Large intestine (tissue), 3 donors: Measurements from ENCODE around the gene EHMT1. TPM values are rescaled to one million over a fixed set of nuclear protein-coding genes. Genes with fewer than 3 reads are reported as not detected.
"Not testable (repeated sequence)": the region's sequence is repeated elsewhere in the genome, so short reads cannot be mapped to it uniquely, and the experiment has no call there.

Source experiments
- DNase-seq, 2 donors: peaks; one replicate each; pipeline versions ENCODE4 v3.0.0 to v3.0.0-alpha.2; 2013
- H3K27ac ChIP-seq: one replicate; pipeline ENCODE4 v1.5.1; 2013; ENCODE audit warnings: low read length
- H3K27me3 ChIP-seq: 2 replicates; pipeline ENCODE4 v1.6.1; 2013; ENCODE audit warnings: low read length; ENCODE audit not compliant: control insufficient read depth, insufficient read depth
- H3K36me3 ChIP-seq: 2 replicates; pipeline ENCODE4 v1.6.1; 2013; ENCODE audit warnings: low read length; ENCODE audit not compliant: control insufficient read depth, insufficient read depth
- H3K4me1 ChIP-seq: one replicate; pipeline ENCODE4 v1.6.1; 2013; ENCODE audit warnings: low read length; ENCODE audit not compliant: control insufficient read depth, insufficient read depth
- H3K4me3 ChIP-seq: one replicate; pipeline ENCODE4 v1.5.1; 2013; ENCODE audit warnings: low read length
- H3K9me3 ChIP-seq: one replicate; pipeline ENCODE4 v1.6.1; 2013; ENCODE audit warnings: mild to moderate bottlenecking, low read depth, low read length, moderate library complexity; ENCODE audit not compliant: control insufficient read depth
- WGBS: methylation state at CpG from one replicate; pipeline ENCODE4 v1.1.5; 2013; ENCODE audit warnings: low lambda C conversion rate; ENCODE audit not compliant: insufficient coverage; 5-methylcytosine and 5-hydroxymethylcytosine counted together
- polyA plus RNA-seq: library from polyadenylated mRNA; unstranded; fragments of 120-200 nt; gene quantifications from one replicate; pipeline ENCODE4 v1.2.1, GENCODE V29; 2013

The EHMT1 gene
- polyA plus RNA-seq, 1 donor, result 38.7 TPM

GRCh38 chr9:137615387-137615871 is 3.4 kb upstream of the EHMT1 start:
- no CpG with 5 or more reads among the region's 19 CpGs for WGBS
- H3K4me3 ChIP-seq, result no peak overlapping the region
- H3K4me1 ChIP-seq, result peaks cover 37% of the 10 kb centered on the region
- no peaks in the 10 kb centered on the region for H3K27me3 ChIP-seq
- peaks cover 7% of the 10 kb centered on the region for H3K9me3 ChIP-seq
- H3K27ac ChIP-seq, result no peak overlapping the region
- peaks cover 34% of the 10 kb centered on the region for H3K36me3 ChIP-seq
- no peak for DNase-seq

- 0% methylated on average over 1 of the region's 58 CpGs for WGBS
- DNase-seq, result peak in 1 of 2 donors; percentile 57
- Histone ChIP-seq H3K4me3 (peak overlapping the region; percentile 81), H3K9me3 (peaks cover 6% of the 10 kb centered on the region), H3K36me3 (peaks cover 24% of the 10 kb centered on the region), H3K4me1 (peaks cover 19% of the 10 kb centered on the region), H3K27me3 (no peaks in the 10 kb centered on the region), H3K27ac (peak overlapping the region; percentile 86)
Observed at GRCh38 chr9:137619240-137620047, 639 bp downstream of the EHMT1 start.

- H3K4me3 ChIP-seq, result peak overlapping the region; percentile 81
- peaks cover 19% of the 10 kb centered on the region for H3K4me1 ChIP-seq
- peak overlapping the region; percentile 86 for H3K27ac ChIP-seq
- no peak for DNase-seq
- H3K36me3 ChIP-seq, result peaks cover 18% of the 10 kb centered on the region
- WGBS, result no CpG with 5 or more reads among the region's 4 CpGs
- no peaks in the 10 kb centered on the region for H3K27me3 ChIP-seq
- peaks cover 4% of the 10 kb centered on the region for H3K9me3 ChIP-seq
Observed at GRCh38 chr9:137620048-137620405, 1.2 kb downstream of the EHMT1 start.

GRCh38 chr9:137620581-137620980 is 1.8 kb downstream of the EHMT1 start:
- DNase-seq, result no peak
- Histone ChIP-seq H3K36me3 (peaks cover 14% of the 10 kb centered on the region), H3K4me3 (no peak overlapping the region), H3K9me3 (peaks cover 4% of the 10 kb centered on the region), H3K4me1 (peaks cover 19% of the 10 kb centered on the region), H3K27ac (no peak overlapping the region), H3K27me3 (no peaks in the 10 kb centered on the region)
- WGBS, result no CpG with 5 or more reads among the region's 7 CpGs

- Histone ChIP-seq H3K4me1 (peaks cover 19% of the 10 kb centered on the region), H3K27ac (no peak overlapping the region), H3K4me3 (no peak overlapping the region), H3K9me3 (peaks cover 4% of the 10 kb centered on the region), H3K36me3 (peaks cover 9% of the 10 kb centered on the region), H3K27me3 (no peaks in the 10 kb centered on the region)
- no peak for DNase-seq
- WGBS, result 63% methylated on average over 3 of the region's 6 CpGs
Observed at GRCh38 chr9:137621131-137621757, 2.4 kb downstream of the EHMT1 start.

GRCh38 chr9:137622211-137622610 is 3.4 kb downstream of the EHMT1 start:
- WGBS, result no CpG with 5 or more reads among the region's 8 CpGs

GRCh38 chr9:137626464-137626863 is 7.7 kb downstream of the EHMT1 start:
- Histone ChIP-seq H3K27ac (no peak overlapping the region), H3K4me1 (no peaks in the 10 kb centered on the region), H3K36me3 (peaks cover 4% of the 10 kb centered on the region), H3K4me3 (no peak overlapping the region), H3K27me3 (no peaks in the 10 kb centered on the region), H3K9me3 (no peaks in the 10 kb centered on the region)
- no peak for DNase-seq
- WGBS, result no CpG with 5 or more reads among the region's 4 CpGs

More at GRCh38 chr9:137622211-137622610, 3.4 kb downstream of the EHMT1 start:
- H3K4me3 ChIP-seq, DNase-seq, H3K27me3 ChIP-seq, H3K9me3 ChIP-seq, H3K27ac ChIP-seq, H3K36me3 ChIP-seq: not testable (repeated sequence)
- peaks cover 18% of the 10 kb centered on the region for H3K4me1 ChIP-seq

- not testable (repeated sequence) for H3K27ac ChIP-seq, H3K9me3 ChIP-seq, H3K4me3 ChIP-seq, DNase-seq, H3K27me3 ChIP-seq, H3K4me1 ChIP-seq, H3K36me3 ChIP-seq
- WGBS, result no CpG with 5 or more reads among the region's 14 CpGs
Observed at GRCh38 chr9:137627406-137627805, 8.6 kb downstream of the EHMT1 start.

GRCh38 chr9:137630126-137630525 is 11.3 kb downstream of the EHMT1 start:
- Histone ChIP-seq H3K4me1 (no peaks in the 10 kb centered on the region), H3K36me3 (peaks cover 1% of the 10 kb centered on the region), H3K27ac (no peak overlapping the region), H3K4me3 (no peak overlapping the region), H3K27me3 (no peaks in the 10 kb centered on the region), H3K9me3 (no peaks in the 10 kb centered on the region)
- no CpG with 5 or more reads among the region's 1 CpG for WGBS
- DNase-seq, result no peak

GRCh38 chr9:137630679-137631078 is 11.9 kb downstream of the EHMT1 start:
- H3K4me3 ChIP-seq, result no peak overlapping the region
- H3K36me3 ChIP-seq, result no peaks in the 10 kb centered on the region
- DNase-seq, result no peak
- H3K9me3 ChIP-seq, result no peaks in the 10 kb centered on the region
- no peaks in the 10 kb centered on the region for H3K27me3 ChIP-seq
- no peaks in the 10 kb centered on the region for H3K4me1 ChIP-seq
- no peak overlapping the region for H3K27ac ChIP-seq
- WGBS, result no CpG with 5 or more reads among the region's 4 CpGs
